Esophagus squamous epithelium (tissue), 4 donors: ENCODE data around the gene CTDP1.
"Not testable (repeated sequence)": the region's sequence is repeated elsewhere in the genome, so short reads cannot be mapped to it uniquely, and the experiment has no call there.

Experiments
- CTCF ChIP-seq, 6 experiments: fragments of 450-650 bp in 4 of 6; fragments of 200-600 bp in 2 of 6; sonication (generic) in 2 of 6; IDR thresholded peaks; one replicate each; pipeline ENCODE4 v1.5.1; 2016 to 2019; ENCODE audit warnings: antibody characterized with exemption in 6 of 6, mild to moderate bottlenecking in 4 of 6, moderate library complexity in 4 of 6
- POLR2A ChIP-seq, 4 donors: fragments of 450-650 bp; IDR thresholded peaks; one replicate each; pipeline ENCODE4 v1.6.1; 2017; ENCODE audit warnings: antibody characterized with exemption in 4 of 4, mild to moderate bottlenecking in 4 of 4, moderate library complexity in 3 of 4

GRCh38 chr18:79731881-79732720 lies 52.5 kb downstream of the CTDP1 start:
- TF ChIP-seq CTCF, POLR2A (IDR thresholded peaks at IDR 0.05): not testable (repeated sequence)
